GM10248 (cell line): Measurements from ENCODE around the gene FKBP1A.

Experiments
- CTCF ChIA-PET: fragments of 300-600 bp; sonication (Branson Sonifier 250); formaldehyde crosslinking; extraction: SDS; loops from one replicate; lab custom pipeline; 2021; ENCODE audit warnings: antibody characterized with exemption; lab: Yijun Ruan, JAX
- POLR2A ChIA-PET: fragments of 350-650 bp; sonication (Branson Sonifier 250); formaldehyde crosslinking; extraction: SDS; loops from one replicate; lab custom pipeline; 2020; ENCODE audit warnings: antibody characterized with exemption; lab: Yijun Ruan, JAX
- DNase-seq: peaks from one replicate; pipeline ENCODE4 v3.0.0; 2012; ENCODE audit errors: extremely low spot score
- TF ChIP-seq, protein P1 (sequence below): IDR thresholded peaks from 2 replicates; pipeline ENCODE4 v1.5.1; 2012; ENCODE audit warnings: mild to moderate bottlenecking, low read depth; ENCODE audit errors: extremely low read depth, missing control alignments, control extremely low read depth

FKBP1A gene

DNA sequence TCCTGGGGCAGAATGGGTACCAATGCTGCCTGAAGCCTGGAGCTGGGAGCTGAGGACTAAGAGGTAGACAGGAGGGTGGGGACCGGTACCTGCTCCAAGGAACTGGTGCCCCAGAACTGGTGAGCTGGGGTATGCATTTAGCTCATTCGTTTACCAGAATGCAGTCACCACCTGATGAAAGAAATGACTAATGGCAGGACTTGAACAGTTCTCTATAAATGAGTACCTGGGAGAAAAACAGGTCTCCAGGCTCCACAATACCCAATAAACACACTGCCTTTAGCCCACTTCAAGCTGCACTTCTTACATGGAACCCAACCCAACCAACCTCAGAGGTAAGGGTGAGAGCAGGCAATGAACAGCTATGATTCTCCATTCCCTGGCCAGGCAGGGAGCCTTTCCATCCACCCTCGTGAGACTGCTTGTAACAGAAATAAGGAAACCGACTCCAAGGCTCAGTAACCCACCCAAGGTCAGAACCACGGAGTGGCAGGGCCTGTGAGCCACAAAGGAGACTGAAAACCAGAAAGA lies 15.4 kb downstream of the FKBP1A start:
- DNase-seq = no peak
- CTCF ChIA-PET = interaction anchor here (0.9 to 2.4 kb wide), 6 partner anchors 9 to 126 kb away, joined by 3 to 8 read pairs (median 4); no protein-coding TSS in a partner anchor
- TF ChIP-seq, protein P1, sequence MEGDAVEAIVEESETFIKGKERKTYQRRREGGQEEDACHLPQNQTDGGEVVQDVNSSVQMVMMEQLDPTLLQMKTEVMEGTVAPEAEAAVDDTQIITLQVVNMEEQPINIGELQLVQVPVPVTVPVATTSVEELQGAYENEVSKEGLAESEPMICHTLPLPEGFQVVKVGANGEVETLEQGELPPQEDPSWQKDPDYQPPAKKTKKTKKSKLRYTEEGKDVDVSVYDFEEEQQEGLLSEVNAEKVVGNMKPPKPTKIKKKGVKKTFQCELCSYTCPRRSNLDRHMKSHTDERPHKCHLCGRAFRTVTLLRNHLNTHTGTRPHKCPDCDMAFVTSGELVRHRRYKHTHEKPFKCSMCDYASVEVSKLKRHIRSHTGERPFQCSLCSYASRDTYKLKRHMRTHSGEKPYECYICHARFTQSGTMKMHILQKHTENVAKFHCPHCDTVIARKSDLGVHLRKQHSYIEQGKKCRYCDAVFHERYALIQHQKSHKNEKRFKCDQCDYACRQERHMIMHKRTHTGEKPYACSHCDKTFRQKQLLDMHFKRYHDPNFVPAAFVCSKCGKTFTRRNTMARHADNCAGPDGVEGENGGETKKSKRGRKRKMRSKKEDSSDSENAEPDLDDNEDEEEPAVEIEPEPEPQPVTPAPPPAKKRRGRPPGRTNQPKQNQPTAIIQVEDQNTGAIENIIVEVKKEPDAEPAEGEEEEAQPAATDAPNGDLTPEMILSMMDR = no peak
- POLR2A ChIA-PET = interaction anchor here (1.8 to 2.4 kb wide), 2 partner anchors 14 to 52 kb away, joined by 7 to 15 read pairs; partner anchors contain the start of gene FKBP1A

DNA sequence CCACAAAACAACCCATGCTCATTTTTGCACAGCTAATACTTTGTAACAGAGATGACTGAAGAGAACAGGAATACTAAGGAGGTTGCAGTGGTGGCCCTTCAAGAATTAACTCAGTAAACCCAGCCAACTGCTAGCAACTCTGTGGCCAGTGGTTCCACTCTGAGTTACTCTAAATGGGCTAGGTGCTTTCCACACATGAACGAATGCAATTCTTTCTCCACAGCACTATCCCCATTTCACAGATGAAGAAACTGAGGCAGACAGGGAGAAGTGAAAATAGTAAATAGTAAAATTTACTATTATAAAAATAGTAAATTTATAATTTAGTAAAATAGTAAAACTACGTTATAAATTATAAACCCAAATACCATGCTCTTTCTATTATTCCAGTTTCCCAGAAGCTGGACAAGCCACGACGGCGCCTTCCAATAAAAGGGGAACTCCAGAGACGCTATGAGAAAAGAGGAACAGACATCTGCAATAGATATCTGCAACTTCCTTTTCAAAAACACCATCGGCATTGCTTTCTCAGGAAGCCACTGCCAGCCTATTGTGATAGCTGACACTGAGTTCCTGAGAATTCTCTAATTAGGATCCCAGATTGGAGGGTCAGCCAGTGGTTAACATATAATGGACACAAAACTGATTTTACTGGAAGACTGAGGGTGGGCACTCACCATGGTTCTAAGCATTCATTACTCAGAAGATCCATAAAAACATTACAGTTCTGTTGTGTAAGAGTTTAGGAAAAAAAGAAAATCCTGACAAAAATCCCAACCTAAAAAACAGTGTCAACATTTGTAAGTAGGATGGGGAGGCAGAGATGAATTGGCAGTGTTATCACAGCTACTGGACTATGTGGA lies 16.2 kb downstream of the FKBP1A start:
- DNase-seq = no peak
- CTCF ChIA-PET = interaction anchor here (0.9 to 2.4 kb wide), 6 partner anchors 8 to 127 kb away, joined by 3 to 8 read pairs (median 4); no protein-coding TSS in a partner anchor
- POLR2A ChIA-PET = interaction anchor here (1.8 to 2.4 kb wide), 2 partner anchors 15 to 51 kb away, joined by 7 to 15 read pairs; partner anchors contain the start of gene FKBP1A
- TF ChIP-seq, protein P1 = no peak

DNA sequence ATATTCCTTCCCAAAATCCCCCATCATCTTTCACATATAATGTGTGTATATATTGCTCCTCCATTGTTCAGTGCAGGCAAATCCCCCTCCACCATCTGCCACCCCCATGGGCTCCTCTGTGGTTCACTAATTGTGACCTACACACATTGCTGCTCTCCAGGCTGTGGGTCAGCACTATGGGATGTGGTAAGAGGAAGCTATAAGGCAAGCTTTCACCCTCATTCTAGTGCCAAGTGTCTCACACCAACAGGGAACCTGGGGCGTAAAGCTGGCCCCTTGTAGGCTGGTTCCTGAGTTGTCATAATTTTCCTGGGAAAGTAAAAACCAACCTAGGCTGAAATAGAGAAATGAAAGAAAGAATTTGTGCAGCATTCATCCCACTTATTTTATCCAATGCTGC lies 16.8 kb downstream of the FKBP1A start:
- POLR2A ChIA-PET = interaction anchor here (1.8 to 2.4 kb wide), 2 partner anchors 16 to 50 kb away, joined by 7 to 15 read pairs; partner anchors contain the start of gene FKBP1A
- DNase-seq = no peak
- TF ChIP-seq, protein P1 = no peak
- CTCF ChIA-PET = interaction anchor here (2.4 kb wide), 1 partner anchor 10 kb away, joined by 8 read pairs; no protein-coding TSS in a partner anchor

DNA sequence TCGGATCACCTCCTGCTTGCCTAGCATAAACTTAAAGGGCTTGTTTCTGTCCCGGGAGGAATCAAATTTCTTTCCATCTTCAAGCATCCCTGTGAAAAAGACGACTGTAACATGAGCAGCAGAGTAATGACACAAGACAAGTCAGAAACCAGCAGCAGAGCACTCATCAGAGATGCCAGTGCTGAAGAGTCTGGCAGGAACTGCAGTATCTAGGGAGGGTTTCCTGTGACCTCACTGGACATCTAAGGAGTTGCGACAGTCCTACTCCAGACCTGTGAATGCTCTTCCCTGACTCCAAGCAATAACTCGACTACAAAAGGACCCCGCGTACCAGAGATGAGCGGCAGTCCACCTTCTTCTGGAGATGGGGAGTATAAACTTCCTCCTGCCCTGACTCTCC lies 17.3 kb downstream of the FKBP1A start:
- TF ChIP-seq, protein P1 = no peak
- CTCF ChIA-PET = interaction anchor here (2.4 kb wide), 1 partner anchor 11 kb away, joined by 8 read pairs; no protein-coding TSS in a partner anchor
- POLR2A ChIA-PET = no interaction called here
- no peak for DNase-seq

DNA sequence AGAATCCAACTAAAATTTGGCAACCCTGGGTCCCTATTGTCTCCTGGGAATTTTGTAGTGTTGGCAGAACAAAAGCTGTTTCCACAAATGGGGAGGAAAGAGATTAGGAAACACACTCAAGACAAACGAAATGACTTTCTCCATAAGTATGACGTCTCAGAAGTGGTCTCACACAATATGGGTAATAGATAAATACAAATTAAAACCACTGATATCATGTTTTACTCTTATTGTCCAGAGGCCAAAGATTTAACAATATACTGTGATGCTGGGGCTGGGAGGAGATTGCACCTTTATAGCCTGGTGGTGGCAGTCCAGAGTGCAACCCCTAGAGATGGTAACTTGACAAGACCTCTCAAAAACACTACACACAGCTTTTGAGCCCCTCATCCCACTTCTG lies 18.6 kb downstream of the FKBP1A start:
- no peak for DNase-seq
- TF ChIP-seq, protein P1 = no peak
- ChIA-PET POLR2A (no interaction called here), CTCF (interaction anchor here (1.4 kb wide), 1 partner anchor 19 kb away, joined by 3 read pairs; the partner anchor contains the start of gene FKBP1A)

DNA sequence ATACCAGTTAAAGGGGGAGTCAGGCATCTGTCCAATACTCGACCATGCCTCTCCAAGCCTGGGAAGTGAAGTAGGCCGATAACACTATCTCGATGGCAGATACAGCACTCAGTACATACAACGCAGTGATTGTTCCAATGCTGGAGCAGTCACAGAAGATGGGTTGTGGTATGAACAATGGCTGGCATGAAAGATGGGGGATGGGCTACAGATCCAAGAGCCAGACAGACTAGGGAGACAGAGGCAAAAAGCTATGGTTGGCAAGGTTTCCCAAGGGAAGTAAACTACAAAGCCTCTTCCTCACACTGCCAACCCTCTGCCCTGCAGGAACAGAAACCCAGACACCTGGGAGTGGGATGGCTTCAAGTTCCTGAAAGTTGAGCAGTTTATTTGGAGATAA lies 19.2 kb downstream of the FKBP1A start:
- CTCF ChIA-PET = interaction anchor here (1.4 kb wide), 1 partner anchor 20 kb away, joined by 3 read pairs; the partner anchor contains the start of gene FKBP1A
- no peak for DNase-seq
- POLR2A ChIA-PET = no interaction called here
- TF ChIP-seq, protein P1 = no peak
